Measurements from ENCODE around the gene SLC7A4. TPM values are rescaled to one million over a fixed set of nuclear protein-coding genes. Genes with fewer than 3 reads are reported as not detected.

Gene SLC7A4
- total RNA-seq, 2 experiments from 2014 or later, result 0.16 to 0.53 TPM

- CTCF ChIA-PET, result no interaction called here
- peaks cover 7% of the 10 kb centered on the region for H3K36me3 Mint-ChIP-seq
- ATAC-seq (no peak), DNase-seq (no peak)
- peaks cover 11% of the 10 kb centered on the region for H3K4me1 Mint-ChIP-seq
- no peak overlapping the region for H3K27ac Mint-ChIP-seq
- H3K9me3 Mint-ChIP-seq (ENCODE audit: low read depth), result no peaks in the 10 kb centered on the region
- no peak overlapping the region for H3K4me3 Mint-ChIP-seq
- no peaks in the 10 kb centered on the region for H3K27me3 Mint-ChIP-seq
Observed at GRCh38 chr22:20992056-20992442, 40.3 kb downstream of the SLC7A4 start.

- Mint-ChIP-seq H3K9me3 (ENCODE audit: low read depth) (no peaks in the 10 kb centered on the region), H3K27me3 (no peaks in the 10 kb centered on the region), H3K4me1 (peaks cover 11% of the 10 kb centered on the region), H3K27ac (no peak overlapping the region), H3K4me3 (no peak overlapping the region), H3K36me3 (peaks cover 9% of the 10 kb centered on the region)
- no peak for ATAC-seq
- no peak for DNase-seq
- CTCF ChIA-PET, result interaction anchor here (1.1 kb wide), 1 partner anchor 11 kb away, joined by 3 read pairs; the partner anchor contains the start of gene THAP7
Observed at GRCh38 chr22:20991252-20992055, 40.9 kb downstream of the SLC7A4 start.

GRCh38 chr22:20990184-20991180, 41.9 kb downstream of the SLC7A4 start:
- H3K9me3 Mint-ChIP-seq (ENCODE audit: low read depth), result no peaks in the 10 kb centered on the region
- no peak overlapping the region for H3K4me3 Mint-ChIP-seq
- no peak for DNase-seq
- ATAC-seq, result no peak
- peaks cover 13% of the 10 kb centered on the region for H3K36me3 Mint-ChIP-seq
- H3K27ac Mint-ChIP-seq, result peak overlapping the region; percentile 49
- H3K4me1 Mint-ChIP-seq, result peaks cover 11% of the 10 kb centered on the region
- H3K27me3 Mint-ChIP-seq, result no peaks in the 10 kb centered on the region
- CTCF ChIA-PET, result interaction anchor here (1.1 to 1.3 kb wide), 2 partner anchors 8 to 12 kb away, joined by 3 read pairs; partner anchors contain the start of genes LZTR1 and THAP7

- CTCF ChIA-PET, result interaction anchor here (1.3 kb wide), 1 partner anchor 7 kb away, joined by 3 read pairs; the partner anchor contains the start of gene LZTR1
- Mint-ChIP-seq H3K9me3 (ENCODE audit: low read depth) (no peaks in the 10 kb centered on the region), H3K36me3 (peaks cover 13% of the 10 kb centered on the region), H3K4me1 (peaks cover 11% of the 10 kb centered on the region), H3K27ac (no peak overlapping the region), H3K27me3 (no peaks in the 10 kb centered on the region), H3K4me3 (no peak overlapping the region)
- no peak for ATAC-seq
- DNase-seq, result no peak
Observed at GRCh38 chr22:20989323-20990138, 42.8 kb downstream of the SLC7A4 start.

- Mint-ChIP-seq H3K4me3 (no peak overlapping the region), H3K27ac (no peak overlapping the region), H3K4me1 (peaks cover 14% of the 10 kb centered on the region), H3K9me3 (ENCODE audit: low read depth) (no peaks in the 10 kb centered on the region), H3K36me3 (peaks cover 13% of the 10 kb centered on the region), H3K27me3 (no peaks in the 10 kb centered on the region)
- DNase-seq (no peak), ATAC-seq (no peak)
- CTCF ChIA-PET, result no interaction called here
Observed at GRCh38 chr22:20988573-20989322, 43.6 kb downstream of the SLC7A4 start.

- Mint-ChIP-seq H3K9me3 (ENCODE audit: low read depth) (no peaks in the 10 kb centered on the region), H3K4me3 (no peak overlapping the region), H3K36me3 (peaks cover 13% of the 10 kb centered on the region), H3K4me1 (peaks cover 27% of the 10 kb centered on the region), H3K27ac (no peak overlapping the region), H3K27me3 (no peaks in the 10 kb centered on the region)
- ATAC-seq (no peak), DNase-seq (no peak)
- CTCF ChIA-PET, result no interaction called here
Observed at GRCh38 chr22:20987375-20987774, 45.0 kb downstream of the SLC7A4 start.

GRCh38 chr22:20986365-20986764, 46.0 kb downstream of the SLC7A4 start:
- Mint-ChIP-seq H3K27ac (no peak overlapping the region), H3K9me3 (ENCODE audit: low read depth) (no peaks in the 10 kb centered on the region), H3K36me3 (peaks cover 13% of the 10 kb centered on the region), H3K4me1 (peaks cover 29% of the 10 kb centered on the region), H3K27me3 (no peaks in the 10 kb centered on the region), H3K4me3 (no peak overlapping the region)
- DNase-seq, result no peak
- ATAC-seq, result no peak
- CTCF ChIA-PET, result interaction anchor here (1.6 kb wide), 1 partner anchor 13 kb away, joined by 4 read pairs; no protein-coding TSS in a partner anchor

- Mint-ChIP-seq H3K36me3 (peaks cover 13% of the 10 kb centered on the region), H3K27ac (no peak overlapping the region), H3K9me3 (ENCODE audit: low read depth) (no peaks in the 10 kb centered on the region), H3K27me3 (no peaks in the 10 kb centered on the region), H3K4me3 (no peak overlapping the region), H3K4me1 (peaks cover 36% of the 10 kb centered on the region)
- no peak for ATAC-seq
- no peak for DNase-seq
- CTCF ChIA-PET, result interaction anchor here (1.6 kb wide), 1 partner anchor 13 kb away, joined by 4 read pairs; no protein-coding TSS in a partner anchor
Observed at GRCh38 chr22:20985720-20986119, 46.6 kb downstream of the SLC7A4 start.

- peak overlapping the region; percentile 90 for H3K27ac Mint-ChIP-seq
- CTCF ChIA-PET, result interaction anchor here (1.1 to 1.6 kb wide), 2 partner anchors 17 to 19 kb away, joined by 4 to 5 read pairs; no protein-coding TSS in a partner anchor
Observed at GRCh38 chr22:20983081-20983771, 49.1 kb downstream of the SLC7A4 start.

GRCh38 chr22:20982563-20982882, 49.8 kb downstream of the SLC7A4 start:
- peak overlapping the region; percentile 92 for H3K4me3 Mint-ChIP-seq
- peaks cover 4% of the 10 kb centered on the region for H3K9me3 Mint-ChIP-seq (ENCODE audit: low read depth)
- H3K4me1 Mint-ChIP-seq, result peaks cover 36% of the 10 kb centered on the region
- H3K27me3 Mint-ChIP-seq, result no peaks in the 10 kb centered on the region
- DNase-seq (no peak), ATAC-seq (peak; percentile 21)
- CTCF ChIA-PET, result interaction anchor here (0.7 to 1.6 kb wide), 6 partner anchors 8 to 75 kb away, joined by 3 to 5 read pairs (median 3); no protein-coding TSS in a partner anchor
- H3K27ac Mint-ChIP-seq, result peak overlapping the region; percentile 90
- peaks cover 8% of the 10 kb centered on the region for H3K36me3 Mint-ChIP-seq

More at GRCh38 chr22:20983081-20983771, 49.1 kb downstream of the SLC7A4 start:
- no peak for ATAC-seq
- Mint-ChIP-seq H3K4me1 (peaks cover 36% of the 10 kb centered on the region), H3K27me3 (no peaks in the 10 kb centered on the region), H3K36me3 (peaks cover 13% of the 10 kb centered on the region), H3K4me3 (peak overlapping the region; percentile 92), H3K9me3 (ENCODE audit: low read depth) (peaks cover 4% of the 10 kb centered on the region)
- no peak for DNase-seq

GRCh38 chr22:20981787-20982562, 50.4 kb downstream of the SLC7A4 start, which contains the start of gene LZTR1:
TSS of gene LZTR1 (plus strand) at chr22:20982297. CDS start at chr22:20982372, 75 bp downstream.
- CTCF ChIA-PET, result interaction anchor here (0.7 to 1.6 kb wide), 7 partner anchors 8 to 74 kb away, joined by 3 to 5 read pairs (median 3); no protein-coding TSS in a partner anchor
- peaks cover 6% of the 10 kb centered on the region for H3K36me3 Mint-ChIP-seq
- H3K9me3 Mint-ChIP-seq (ENCODE audit: low read depth), result peaks cover 4% of the 10 kb centered on the region
- no peaks in the 10 kb centered on the region for H3K27me3 Mint-ChIP-seq
- DNase-seq (peak; percentile 86), ATAC-seq (peak; percentile 81)
- peak within 1 kb of the TSS; percentile 90 for H3K27ac Mint-ChIP-seq
- peak within 1 kb of the TSS; percentile 92 for H3K4me3 Mint-ChIP-seq
- H3K4me1 Mint-ChIP-seq, result peaks cover 36% of the 10 kb centered on the region
